Ishikawa (cell line): ENCODE results near the gene CDC16.

Experiments used
- CEBPB ChIP-seq: IDR thresholded peaks from 2 replicates; pipeline ENCODE4 v1.6.1; 2012
- CREB1 ChIP-seq: IDR thresholded peaks from 2 replicates; pipeline ENCODE4 v1.6.1; 2012; ENCODE audit warnings: low read depth
- EGR1 ChIP-seq: IDR thresholded peaks from 2 replicates; pipeline ENCODE4 v1.6.1; 2012
- EP300 ChIP-seq: IDR thresholded peaks from 2 replicates; pipeline ENCODE4 v1.6.1; 2012; ENCODE audit warnings: borderline replicate concordance
- FOXM1 ChIP-seq: IDR thresholded peaks from 2 replicates; pipeline ENCODE4 v1.6.1; 2012; ENCODE audit warnings: low read depth, borderline replicate concordance
- MAX ChIP-seq: IDR thresholded peaks from 2 replicates; pipeline ENCODE4 v1.6.1; 2012
- NFIC ChIP-seq: IDR thresholded peaks from 2 replicates; pipeline ENCODE4 v1.6.1; 2012
- RAD21 ChIP-seq: IDR thresholded peaks from 2 replicates; pipeline ENCODE4 v1.6.1; 2012; ENCODE audit warnings: low read depth
- REST ChIP-seq: IDR thresholded peaks from 2 replicates; pipeline ENCODE4 v1.6.1; 2012; ENCODE audit warnings: low read depth, mild to moderate bottlenecking
- TAF1 ChIP-seq: IDR thresholded peaks from 2 replicates; pipeline ENCODE4 v1.6.1; 2012; ENCODE audit warnings: low read depth, mild to moderate bottlenecking
- TCF12 ChIP-seq: IDR thresholded peaks from 2 replicates; pipeline ENCODE4 v1.6.1; 2012; ENCODE audit warnings: low read depth
- TEAD4 ChIP-seq: IDR thresholded peaks from 2 replicates; pipeline ENCODE4 v1.6.1; 2012
- USF1 ChIP-seq: IDR thresholded peaks from 2 replicates; pipeline ENCODE4 v1.6.1; 2012
- YY1 ChIP-seq: IDR thresholded peaks from 2 replicates; pipeline ENCODE4 v1.6.1; 2012; ENCODE audit warnings: low read depth
- ZBTB7A ChIP-seq: IDR thresholded peaks from 2 replicates; pipeline ENCODE4 v1.6.1; 2012; ENCODE audit warnings: low read depth

CDC16 gene

GRCh38 chr13:114310956-114311355 lies 76.3 kb downstream of the CDC16 start:
- TF ChIP-seq EGR1 (no peak), TCF12 (no peak), TEAD4 (no peak), NFIC (no peak), FOXM1 (no peak), ZBTB7A (no peak), REST (no peak), MAX (no peak), CREB1 (no peak), TAF1 (no peak), YY1 (no peak), RAD21 (no peak), CEBPB (no peak), EP300 (no peak), USF1 (no peak)

GRCh38 chr13:114311387-114311786 lies 76.7 kb downstream of the CDC16 start:
- TF ChIP-seq TAF1: no peak
- no peak for TF ChIP-seq EP300
- no peak for TF ChIP-seq TCF12
- no peak for TF ChIP-seq YY1
- TF ChIP-seq ZBTB7A: no peak
- TF ChIP-seq EGR1: no peak
- no peak for TF ChIP-seq REST
- TF ChIP-seq CEBPB: no peak
- TF ChIP-seq MAX: no peak
- TF ChIP-seq RAD21: no peak
- no peak for TF ChIP-seq TEAD4
- no peak for TF ChIP-seq NFIC
- no peak for TF ChIP-seq USF1
- no peak for TF ChIP-seq FOXM1
- TF ChIP-seq CREB1: no peak

GRCh38 chr13:114311908-114312307 lies 77.2 kb downstream of the CDC16 start:
- TF ChIP-seq NFIC: no peak
- no peak for TF ChIP-seq FOXM1
- TF ChIP-seq EP300: no peak
- no peak for TF ChIP-seq TEAD4
- no peak for TF ChIP-seq TCF12
- TF ChIP-seq YY1: no peak

GRCh38 chr13:114313061-114313860 lies 78.6 kb downstream of the CDC16 start:
- TF ChIP-seq YY1: no peak
- TF ChIP-seq TAF1: no peak
- no peak for TF ChIP-seq FOXM1
- TF ChIP-seq TEAD4: no peak
- no peak for TF ChIP-seq ZBTB7A
- no peak for TF ChIP-seq NFIC
- TF ChIP-seq CEBPB: no peak
- no peak for TF ChIP-seq CREB1
- TF ChIP-seq EGR1: no peak
- no peak for TF ChIP-seq MAX
- TF ChIP-seq TCF12: no peak
- no peak for TF ChIP-seq RAD21
- no peak for TF ChIP-seq USF1
- no peak for TF ChIP-seq REST
- TF ChIP-seq EP300: no peak
